Natural killer cell treated with Interleukin-12 subunit alpha and Interleukin-12 subunit beta and Interleukin-15 and Interleukin-18, amount 100 ng/mL, for 72 hours (primary cell): ENCODE data around the gene ZNHIT3. TPM values are rescaled to one million over a fixed set of nuclear protein-coding genes. Genes with fewer than 3 reads are reported as not detected.
A peak's percentile ranks its signal among the peaks of the same experiment; 100 is the strongest.
"Not testable (repeated sequence)": the region's sequence is repeated elsewhere in the genome, so short reads cannot be mapped to it uniquely, and the experiment has no call there.

ENCODE experiments used
- ATAC-seq, 2 donors: fragments of 150-1000 bp; cut with Tn5 transposase in 1 of 2; sonication (Bioruptor Pico), chemical (Tn5 transposase) in 1 of 2; 2 replicates each; pipeline ENCODE4 v1.10.0; 2021
- DNase-seq: peaks from one replicate; pipeline ENCODE4 v3.0.0; 2022; ENCODE audit warnings: low spot score
- H3K27ac Mint-ChIP-seq, 2 donors: 1 replicate in 1 of 2; 2 replicates in 1 of 2; pipeline ENCODE4 v1.8.0; 2022; ENCODE audit warnings: mixed read lengths in 2 of 2, mild to moderate bottlenecking in 1 of 2, moderate library complexity in 1 of 2
- H3K27me3 Mint-ChIP-seq, 2 donors: 1 replicate in 1 of 2; 2 replicates in 1 of 2; pipeline ENCODE4 v1.8.0; 2022; ENCODE audit warnings: mixed read lengths in 2 of 2
- H3K36me3 Mint-ChIP-seq: one replicate; pipeline ENCODE4 v1.8.0; 2022; ENCODE audit warnings: mixed read lengths
- H3K4me1 Mint-ChIP-seq, 2 donors: 1 replicate in 1 of 2; 2 replicates in 1 of 2; pipeline ENCODE4 v1.8.0; 2022; ENCODE audit warnings: low read depth in 2 of 2, mixed read lengths in 2 of 2, mild to moderate bottlenecking in 1 of 2
- H3K4me3 Mint-ChIP-seq: one replicate; pipeline ENCODE4 v1.8.0; 2022; ENCODE audit warnings: mixed read lengths
- H3K9me3 Mint-ChIP-seq: 2 replicates; pipeline ENCODE4 v1.8.0; 2022; ENCODE audit warnings: mixed read lengths
- total RNA-seq, 2 donors: library from RNA; stranded (reverse); gene quantifications; one replicate each; pipeline ENCODE4 v1.2.3, GENCODE V29; 2022

Gene ZNHIT3
- total RNA-seq, 2 donors from 2014 or later: 36.8 to 38.1 TPM

- ATAC-seq: no peak
- no peak for DNase-seq
- Mint-ChIP-seq H3K36me3 (peaks cover 22% of the 10 kb centered on the region), H3K4me3 (no peak overlapping the region), H3K27me3 (no peaks in the 10 kb centered on the region), H3K9me3 (no peaks in the 10 kb centered on the region), H3K4me1 (peaks cover 7 to 17% of the 10 kb centered on the region in 2 donors), H3K27ac (no peak overlapping the region)
Observed at GRCh38 chr17:36496018-36496789, 9.7 kb downstream of the ZNHIT3 start.

DNA sequence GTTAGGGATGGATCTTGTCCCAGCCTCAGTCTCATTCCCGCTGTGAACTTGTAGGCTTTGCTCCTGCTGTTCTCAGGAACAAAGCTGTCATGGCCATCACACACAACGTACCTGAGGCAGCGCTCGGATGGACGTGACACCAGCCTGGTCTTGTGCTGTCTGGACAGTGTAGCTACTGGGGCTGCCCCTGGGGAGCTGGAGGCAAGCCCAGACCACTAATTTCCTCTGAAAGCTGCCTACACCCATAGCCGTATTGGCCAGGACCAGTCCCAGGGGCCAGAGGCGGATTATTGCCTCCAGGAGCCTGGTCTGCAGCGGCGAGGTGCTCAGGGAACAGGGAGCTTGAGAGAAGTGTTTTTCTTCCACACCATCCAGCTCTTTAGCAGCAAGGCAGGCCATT lies 11.7 kb downstream of the ZNHIT3 start:
- no peaks in the 10 kb centered on the region for H3K9me3 Mint-ChIP-seq
- H3K36me3 Mint-ChIP-seq: peaks cover 17% of the 10 kb centered on the region
- H3K4me3 Mint-ChIP-seq: no peak overlapping the region
- ATAC-seq: no peak
- H3K4me1 Mint-ChIP-seq: peaks cover 9 to 11% of the 10 kb centered on the region in 2 donors
- no peaks in the 10 kb centered on the region for H3K27me3 Mint-ChIP-seq
- DNase-seq: no peak
- no peak overlapping the region for H3K27ac Mint-ChIP-seq

- Mint-ChIP-seq H3K4me3 (no peak overlapping the region), H3K27me3 (no peaks in the 10 kb centered on the region), H3K27ac (no peak overlapping the region), H3K9me3 (no peaks in the 10 kb centered on the region), H3K4me1 (peaks cover 14 to 15% of the 10 kb centered on the region in 2 donors), H3K36me3 (peaks cover 17% of the 10 kb centered on the region)
- DNase-seq: no peak
- no peak for ATAC-seq
Observed at GRCh38 chr17:36498560-36499300, 12.2 kb downstream of the ZNHIT3 start.

DNA sequence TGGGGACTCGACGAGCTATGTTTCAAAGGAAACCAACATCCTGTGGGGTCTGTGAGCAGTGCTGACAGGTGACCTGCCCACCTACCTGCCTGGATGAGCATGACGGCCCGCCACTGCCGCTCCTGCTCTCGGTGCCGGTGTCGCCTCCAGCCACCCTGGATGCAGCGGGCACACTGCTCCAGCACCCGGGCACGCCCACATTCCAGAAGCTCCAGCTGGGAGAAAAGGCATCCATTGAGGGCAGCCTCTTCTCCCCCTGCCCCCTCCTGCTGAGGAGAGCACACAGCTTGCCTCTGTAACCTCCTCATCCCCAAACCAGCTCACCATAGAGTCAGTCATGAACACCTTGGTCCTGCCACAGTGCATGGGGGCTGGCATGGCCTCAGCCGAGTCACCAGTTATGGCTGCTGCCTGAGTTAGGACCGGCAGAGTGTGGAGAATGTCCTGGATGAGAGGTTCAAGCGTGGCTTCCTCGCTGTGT lies 14.3 kb downstream of the ZNHIT3 start:
- peaks cover 10% of the 10 kb centered on the region for H3K36me3 Mint-ChIP-seq
- no peaks in the 10 kb centered on the region for H3K9me3 Mint-ChIP-seq
- no peak overlapping the region for H3K4me3 Mint-ChIP-seq
- H3K27me3 Mint-ChIP-seq: no peaks in the 10 kb centered on the region
- no peak for DNase-seq
- H3K27ac Mint-ChIP-seq: no peak overlapping the region
- ATAC-seq: peak; percentile 18 to 52
- peaks cover 9 to 14% of the 10 kb centered on the region in 2 donors for H3K4me1 Mint-ChIP-seq

DNA sequence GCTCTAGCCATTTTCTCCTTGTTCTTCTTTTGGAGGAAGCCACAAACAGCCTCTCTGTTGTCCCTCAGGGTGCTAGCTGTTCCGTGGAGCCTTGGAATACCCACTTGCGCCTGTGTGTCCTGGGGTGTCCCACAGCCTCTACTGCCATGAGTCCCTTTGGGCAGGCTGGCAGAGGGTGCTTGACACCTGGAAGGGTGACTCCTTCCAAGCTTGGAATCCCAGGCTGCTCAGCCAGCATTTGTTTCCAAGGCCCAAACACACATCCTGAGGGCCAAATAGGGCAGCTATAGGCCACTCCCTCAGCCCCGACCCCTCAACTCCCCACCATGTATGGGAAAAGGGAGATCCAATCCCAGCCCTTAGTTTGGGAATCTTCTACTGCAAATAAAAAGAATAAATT lies 14.9 kb downstream of the ZNHIT3 start:
- H3K27me3 Mint-ChIP-seq: no peaks in the 10 kb centered on the region
- peaks cover 11% of the 10 kb centered on the region for H3K36me3 Mint-ChIP-seq
- no peak for DNase-seq
- no peak overlapping the region for H3K27ac Mint-ChIP-seq
- ATAC-seq: no peak
- H3K9me3 Mint-ChIP-seq: no peaks in the 10 kb centered on the region
- H3K4me3 Mint-ChIP-seq: no peak overlapping the region
- peaks cover 9 to 14% of the 10 kb centered on the region in 2 donors for H3K4me1 Mint-ChIP-seq

DNA sequence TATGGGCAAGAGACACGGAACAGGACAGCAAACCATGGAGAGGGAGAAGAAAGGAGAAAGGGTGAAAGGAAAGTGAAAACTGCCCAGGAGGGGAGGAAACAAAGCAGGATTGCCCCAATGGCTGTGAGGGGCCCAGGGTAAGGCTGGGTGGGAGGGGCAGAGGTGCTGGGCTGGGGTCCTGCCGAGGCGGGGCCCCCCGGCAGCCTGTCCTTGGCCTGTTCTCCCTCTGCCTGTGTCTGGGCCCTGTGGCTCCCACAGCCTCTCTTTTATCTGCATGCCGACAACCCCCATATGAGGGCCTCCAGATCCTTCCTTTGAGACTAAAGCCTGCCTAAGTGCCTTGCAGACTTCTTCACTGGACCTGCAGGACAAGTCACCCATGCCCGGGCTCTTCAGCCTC lies 15.5 kb downstream of the ZNHIT3 start:
- Mint-ChIP-seq H3K27ac (no peak overlapping the region), H3K27me3 (no peaks in the 10 kb centered on the region), H3K9me3 (no peaks in the 10 kb centered on the region), H3K4me1 (peaks cover 9 to 14% of the 10 kb centered on the region in 2 donors), H3K4me3 (no peak overlapping the region), H3K36me3 (peaks cover 11% of the 10 kb centered on the region)
- DNase-seq: no peak
- no peak for ATAC-seq

GRCh38 chr17:36503456-36504155 lies 17.1 kb downstream of the ZNHIT3 start:
- Mint-ChIP-seq H3K4me3 (no peak overlapping the region), H3K9me3 (no peaks in the 10 kb centered on the region), H3K4me1 (peaks cover 9 to 14% of the 10 kb centered on the region in 2 donors), H3K36me3 (peaks cover 11% of the 10 kb centered on the region), H3K27me3 (no peaks in the 10 kb centered on the region), H3K27ac (no peak overlapping the region)
- ATAC-seq (no peak), DNase-seq (no peak)

GRCh38 chr17:36504156-36504545 lies 17.7 kb downstream of the ZNHIT3 start:
- H3K27me3 Mint-ChIP-seq: no peaks in the 10 kb centered on the region
- H3K4me1 Mint-ChIP-seq: peaks cover 9 to 14% of the 10 kb centered on the region in 2 donors
- no peak overlapping the region for H3K4me3 Mint-ChIP-seq
- ATAC-seq: no peak
- H3K9me3 Mint-ChIP-seq: no peaks in the 10 kb centered on the region
- DNase-seq: no peak
- H3K36me3 Mint-ChIP-seq: peaks cover 11% of the 10 kb centered on the region
- H3K27ac Mint-ChIP-seq: no peak overlapping the region

DNA sequence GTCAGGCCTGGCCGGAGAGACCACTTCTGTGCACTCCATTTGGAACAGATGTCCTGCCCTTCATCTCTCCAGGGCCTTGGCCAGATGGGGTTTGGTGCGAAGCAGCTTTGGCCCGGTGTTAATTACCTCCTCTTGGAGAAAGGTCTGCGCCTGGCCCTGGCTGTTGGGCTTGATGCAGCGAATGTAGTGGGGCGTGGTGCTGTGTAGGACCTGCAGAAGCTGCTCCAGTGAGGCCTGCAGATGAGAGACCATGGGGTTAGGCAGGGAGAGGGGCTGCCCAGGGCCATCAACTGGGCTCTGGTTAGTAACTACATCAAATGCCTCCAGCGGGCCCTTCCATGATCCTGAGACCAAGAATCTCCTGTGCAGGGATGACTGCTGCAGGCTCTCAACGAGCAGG lies 18.7 kb downstream of the ZNHIT3 start:
- Mint-ChIP-seq H3K4me3 (no peak overlapping the region), H3K27me3 (no peaks in the 10 kb centered on the region), H3K9me3 (no peaks in the 10 kb centered on the region), H3K27ac (no peak overlapping the region), H3K4me1 (peaks cover 9 to 14% of the 10 kb centered on the region in 2 donors), H3K36me3 (peaks cover 11% of the 10 kb centered on the region)
- ATAC-seq: no peak
- no peak for DNase-seq

- no peak overlapping the region for H3K4me3 Mint-ChIP-seq
- H3K4me1 Mint-ChIP-seq: peaks cover 9 to 14% of the 10 kb centered on the region in 2 donors
- H3K27me3 Mint-ChIP-seq: no peaks in the 10 kb centered on the region
- H3K9me3 Mint-ChIP-seq: no peaks in the 10 kb centered on the region
- ATAC-seq (no peak), DNase-seq (no peak)
- H3K36me3 Mint-ChIP-seq: peaks cover 11% of the 10 kb centered on the region
- no peak overlapping the region for H3K27ac Mint-ChIP-seq
Observed at GRCh38 chr17:36506249-36506826, 19.9 kb downstream of the ZNHIT3 start.

DNA sequence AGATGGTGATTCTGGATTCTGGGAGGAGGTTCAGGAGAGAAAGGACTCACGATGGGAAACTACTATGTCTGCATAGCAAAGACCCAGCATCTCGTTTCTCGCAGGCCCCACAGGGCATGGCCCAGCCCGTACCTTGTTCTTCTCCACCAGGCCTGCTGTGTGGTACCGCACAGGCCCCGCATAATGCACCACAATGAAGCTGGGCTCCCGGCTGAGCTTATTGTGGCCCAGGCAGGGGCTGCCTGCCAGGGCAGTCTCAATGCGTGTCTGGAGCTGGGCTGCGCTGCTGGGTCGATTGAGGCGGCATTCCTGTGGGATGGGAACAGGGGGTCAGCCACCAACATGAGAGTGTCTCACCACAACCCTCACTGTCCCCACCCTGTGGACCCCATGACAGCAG lies 20.4 kb downstream of the ZNHIT3 start:
- DNase-seq: no peak
- H3K4me1 Mint-ChIP-seq: peaks cover 9 to 14% of the 10 kb centered on the region in 2 donors
- no peak for ATAC-seq
- H3K27me3 Mint-ChIP-seq: no peaks in the 10 kb centered on the region
- H3K27ac Mint-ChIP-seq: no peak overlapping the region
- peaks cover 11% of the 10 kb centered on the region for H3K36me3 Mint-ChIP-seq
- no peak overlapping the region for H3K4me3 Mint-ChIP-seq
- H3K9me3 Mint-ChIP-seq: no peaks in the 10 kb centered on the region

GRCh38 chr17:36507266-36507665 lies 20.8 kb downstream of the ZNHIT3 start:
- no peak for DNase-seq
- no peak for ATAC-seq
- Mint-ChIP-seq H3K36me3 (peaks cover 8% of the 10 kb centered on the region), H3K27ac (no peak overlapping the region), H3K27me3 (no peaks in the 10 kb centered on the region), H3K4me1 (peaks cover 9 to 14% of the 10 kb centered on the region in 2 donors), H3K4me3 (no peak overlapping the region), H3K9me3 (no peaks in the 10 kb centered on the region)

- not testable (repeated sequence) for DNase-seq, ATAC-seq, H3K9me3 Mint-ChIP-seq, H3K4me3 Mint-ChIP-seq, H3K27me3 Mint-ChIP-seq, H3K27ac Mint-ChIP-seq, H3K36me3 Mint-ChIP-seq, H3K4me1 Mint-ChIP-seq
Observed at GRCh38 chr17:36508439-36508838, 22.0 kb downstream of the ZNHIT3 start.
